NCI-H187 (cell line): ENCODE data around the gene PPFIA2.
A peak's percentile ranks its signal among the peaks of the same experiment; 100 is the strongest.
"Not testable (repeated sequence)": the region's sequence is repeated elsewhere in the genome, so short reads cannot be mapped to it uniquely, and the experiment has no call there.

Source experiments
- DNase-seq, 2 experiments: peaks; one replicate each; lab custom pipeline; 2025; lab: John Stamatoyannopoulos, UW

The PPFIA2 gene

DNA sequence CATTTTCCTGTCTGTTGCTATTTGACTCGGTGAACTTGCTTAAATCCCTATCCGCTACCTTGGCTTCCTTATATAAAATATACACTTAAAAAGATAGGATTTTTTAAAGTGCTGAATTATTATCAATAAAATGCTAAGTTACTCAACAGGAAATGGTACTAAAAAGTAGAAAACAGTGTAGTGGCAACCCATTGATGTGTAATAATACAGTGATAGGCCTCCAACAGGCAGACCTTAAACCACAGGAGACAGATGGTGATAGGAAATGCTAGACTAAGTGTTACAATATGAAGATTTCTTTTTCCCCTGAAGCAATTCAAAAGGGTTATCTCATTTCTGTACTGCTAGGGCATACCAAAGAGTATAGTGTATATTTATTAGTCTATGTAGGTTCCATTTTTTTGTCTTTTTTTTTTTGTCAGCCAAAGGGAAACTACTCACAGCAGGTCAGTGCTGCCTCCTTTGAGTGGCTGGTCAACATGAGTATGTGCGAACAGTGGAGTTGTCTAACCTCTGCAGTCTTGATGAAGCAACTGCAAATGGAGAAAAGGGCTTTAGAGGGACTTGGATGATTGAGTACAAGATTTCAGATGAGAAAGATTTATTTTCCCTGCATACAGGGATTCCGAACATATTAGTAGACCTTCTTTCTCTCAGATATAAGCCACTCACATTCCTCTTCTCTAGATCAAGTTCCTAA, 497.5 kb downstream of the PPFIA2 start:
- DNase-seq: no peak

DNA sequence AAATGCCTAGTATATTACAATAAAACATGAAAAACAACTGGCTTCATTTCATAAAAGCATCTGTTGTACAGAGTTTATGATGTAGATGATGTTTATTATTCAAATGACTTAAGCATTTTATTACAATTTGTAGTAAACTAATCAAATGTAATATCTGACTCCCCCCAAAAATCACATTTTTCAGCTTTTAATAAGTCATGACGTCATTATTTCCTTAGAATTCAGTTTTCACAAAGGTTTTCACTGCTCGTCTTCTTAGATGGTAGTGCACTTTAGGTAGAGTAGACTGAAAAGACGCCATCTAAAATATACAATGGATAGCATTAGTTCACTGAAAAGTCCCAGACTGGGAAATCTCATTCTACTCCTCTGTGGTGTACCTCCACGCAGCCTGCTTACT, 499.8 kb downstream of the PPFIA2 start:
- no peak for DNase-seq

- DNase-seq: peak in 1 of 2 experiments; percentile 14
Measured at GRCh38 chr12:81257947-81258551, 501.1 kb downstream of the PPFIA2 start.

- DNase-seq: no peak
Measured at GRCh38 chr12:81255947-81256346, 503.2 kb downstream of the PPFIA2 start.

DNA sequence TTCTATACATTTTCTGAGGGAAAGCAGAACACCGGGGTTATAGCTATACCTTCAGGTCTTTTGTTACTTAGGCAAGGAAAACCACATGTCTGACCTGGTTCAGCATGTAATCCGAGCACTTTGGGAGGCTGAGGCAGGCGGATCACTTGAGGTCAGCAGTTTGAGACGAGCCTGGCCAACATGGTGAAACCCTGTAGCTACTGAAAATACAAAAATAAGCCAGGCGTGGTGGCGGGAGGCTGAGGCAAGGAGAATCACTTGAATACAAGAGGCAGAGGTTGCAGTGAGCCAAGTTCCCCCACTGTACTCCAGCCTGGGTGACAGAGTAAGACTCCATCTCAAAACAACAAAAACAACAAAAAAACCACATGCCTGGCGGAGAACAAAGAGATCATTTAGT, 503.7 kb downstream of the PPFIA2 start:
- no peak for DNase-seq

DNA sequence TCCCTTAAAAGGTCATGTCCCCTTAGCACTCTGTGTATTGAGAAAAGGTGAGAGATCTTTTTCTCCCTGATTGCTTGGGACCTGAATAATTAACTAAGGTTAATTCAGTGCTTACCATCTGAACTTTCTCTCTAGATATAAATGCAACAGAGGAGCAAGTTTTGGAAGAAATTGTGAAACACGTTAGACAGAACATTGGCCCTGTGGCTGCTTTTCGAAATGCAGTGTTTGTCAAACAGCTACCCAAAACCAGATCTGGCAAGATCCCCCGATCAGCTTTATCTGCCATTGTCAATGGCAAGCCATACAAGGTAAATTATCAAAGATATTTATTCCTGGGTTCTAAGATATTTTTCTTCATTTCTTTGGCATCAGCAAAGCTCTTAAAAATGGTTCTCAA, 505.8 kb downstream of the PPFIA2 start:
- no peak for DNase-seq

GRCh38 chr12:81252228-81252627, 506.9 kb downstream of the PPFIA2 start:
- DNase-seq: no peak

DNA sequence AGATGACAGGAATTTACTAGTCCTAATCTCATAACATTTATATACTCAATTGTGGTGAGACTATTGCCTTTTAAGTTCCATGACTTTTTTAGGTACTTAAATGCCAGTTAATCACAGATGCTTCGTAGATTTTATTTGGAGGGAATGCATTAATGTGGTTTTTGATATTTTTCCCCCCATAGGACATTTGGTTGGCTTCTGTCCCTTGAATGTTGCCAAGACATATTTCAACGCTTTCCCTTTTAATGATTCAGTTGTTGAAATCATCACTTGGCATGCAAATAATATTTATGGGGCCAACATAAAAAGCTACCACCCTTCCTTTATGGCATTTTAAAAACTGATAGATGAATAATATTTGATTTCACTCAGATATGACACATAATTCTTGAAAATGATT, 509.2 kb downstream of the PPFIA2 start:
- DNase-seq: no peak

DNA sequence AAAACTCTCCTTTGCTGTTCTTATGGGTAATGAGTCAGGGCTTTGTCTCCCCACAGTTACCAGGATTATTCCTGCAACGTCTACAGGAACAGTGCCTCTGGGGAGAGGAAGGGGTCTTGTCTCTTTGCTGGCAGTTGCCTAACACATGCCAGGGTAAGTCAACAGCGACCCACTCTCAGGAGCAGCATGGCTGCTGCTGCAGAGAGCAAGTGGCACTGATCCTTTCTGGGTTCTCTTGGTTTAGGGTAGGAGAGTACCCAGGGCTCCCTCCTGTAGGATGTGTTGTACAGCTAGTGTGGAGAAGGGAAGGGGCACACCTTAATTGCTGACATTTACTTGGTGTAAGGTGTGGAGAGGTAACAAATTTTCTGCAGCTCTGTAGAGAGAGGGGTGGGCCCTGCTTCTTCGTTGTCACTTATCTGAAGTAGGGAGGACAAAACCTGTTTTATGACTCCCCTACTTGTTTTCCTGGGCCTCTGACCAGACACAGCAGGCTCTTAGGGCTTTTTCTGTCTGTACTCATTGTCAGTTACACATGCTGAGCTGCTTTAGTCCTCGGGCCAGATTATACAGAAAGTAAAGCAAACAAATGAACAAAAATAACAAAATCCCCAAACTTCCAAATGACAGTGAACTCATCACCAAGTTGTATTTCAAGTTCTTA, 513.1 kb downstream of the PPFIA2 start:
- no peak for DNase-seq

- no peak for DNase-seq
Measured at GRCh38 chr12:81245458-81245857, 513.7 kb downstream of the PPFIA2 start.

- no peak for DNase-seq
Measured at GRCh38 chr12:81231574-81232368, 527.4 kb downstream of the PPFIA2 start.

DNA sequence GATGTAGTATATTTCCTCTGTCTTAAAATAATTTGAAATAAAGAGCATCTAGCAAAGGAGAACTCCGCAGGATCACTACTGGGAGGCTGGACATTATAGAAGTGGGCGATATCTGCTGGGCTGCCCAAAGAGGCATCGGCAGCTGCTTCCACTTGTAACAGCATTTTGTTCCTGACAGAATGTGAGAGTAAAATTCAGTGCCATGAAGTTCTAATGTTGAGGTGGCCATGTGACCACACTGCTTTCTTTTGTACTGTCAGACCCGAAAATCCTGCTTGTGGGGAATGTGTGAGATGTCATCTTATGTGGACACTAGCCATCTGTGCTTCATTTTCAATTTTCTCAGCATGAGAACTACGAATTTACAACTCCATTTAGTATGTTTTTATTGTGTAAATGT, 529.4 kb downstream of the PPFIA2 start:
- no peak for DNase-seq

DNA sequence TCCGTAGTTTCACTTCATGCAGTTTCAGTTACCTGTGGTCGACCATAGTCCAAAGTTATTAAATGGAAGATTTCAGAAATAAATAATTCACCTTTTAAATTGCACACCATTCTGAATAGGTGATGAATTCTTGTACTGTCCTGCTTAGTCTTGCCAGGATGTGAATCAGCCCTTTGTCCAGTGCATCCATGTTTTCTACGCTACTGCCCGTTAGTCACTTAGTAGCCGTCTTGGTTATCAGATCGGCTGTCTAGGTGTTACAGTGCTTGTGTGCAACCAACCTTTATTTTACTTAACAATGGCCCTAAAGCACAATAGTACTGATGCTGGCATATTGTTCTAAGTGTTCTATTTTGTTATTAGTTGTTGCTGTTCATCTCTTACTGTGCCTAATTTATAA, 534.5 kb downstream of the PPFIA2 start:
- no peak for DNase-seq

DNA sequence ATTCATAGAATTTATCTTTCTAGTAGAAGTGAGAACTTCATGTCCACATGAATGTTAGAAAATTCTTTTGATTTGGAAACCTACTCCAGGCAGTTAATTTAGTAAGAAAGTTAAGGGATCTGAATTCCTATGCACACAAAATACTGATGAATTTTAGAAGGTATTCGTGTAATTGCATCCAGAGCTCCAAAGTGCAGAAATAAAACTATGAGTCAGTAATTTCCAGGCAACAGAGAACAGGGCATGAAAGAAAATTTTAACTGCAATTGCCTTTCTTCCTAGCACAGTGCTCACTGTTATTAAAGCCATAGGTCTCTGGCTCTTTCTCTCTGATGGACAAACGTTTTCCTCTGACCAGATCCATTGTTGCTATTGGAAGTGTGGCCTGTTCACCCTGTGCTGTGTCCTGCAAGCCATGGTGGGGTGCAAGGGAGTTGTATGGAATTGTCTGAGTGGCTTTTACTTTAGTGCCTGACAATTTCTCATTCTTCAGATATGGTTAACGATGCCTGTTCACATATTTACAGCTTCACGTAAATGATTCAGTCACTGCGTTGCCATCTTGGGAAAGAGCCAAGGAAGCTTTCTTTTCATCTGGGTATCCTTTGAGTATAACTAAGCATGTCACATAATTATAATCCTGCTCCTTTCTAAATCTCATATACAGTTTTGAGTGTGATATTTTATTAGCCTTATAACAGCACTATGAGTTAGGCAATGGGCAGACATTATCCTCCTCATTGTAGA, 536.1 kb downstream of the PPFIA2 start:
- no peak for DNase-seq

DNA sequence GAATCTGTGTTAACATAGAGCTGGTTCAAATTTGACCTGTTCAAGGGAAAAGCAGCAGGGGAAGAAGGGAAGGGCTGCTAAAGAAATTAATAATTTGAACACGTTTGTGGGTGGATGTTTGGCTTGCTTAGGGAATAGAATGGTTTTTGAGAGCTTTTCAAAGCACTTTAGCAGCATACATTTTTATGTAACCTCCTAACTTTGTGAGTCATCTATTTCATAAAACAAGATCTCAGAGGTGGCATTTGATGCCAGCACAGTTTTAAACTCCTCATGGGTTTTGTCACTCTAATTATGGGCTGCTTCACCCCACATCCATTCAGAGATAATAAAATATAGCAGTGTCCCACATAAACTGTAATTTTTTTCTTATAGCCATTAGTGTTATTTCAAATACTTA, 537.5 kb downstream of the PPFIA2 start:
- DNase-seq: no peak

DNA sequence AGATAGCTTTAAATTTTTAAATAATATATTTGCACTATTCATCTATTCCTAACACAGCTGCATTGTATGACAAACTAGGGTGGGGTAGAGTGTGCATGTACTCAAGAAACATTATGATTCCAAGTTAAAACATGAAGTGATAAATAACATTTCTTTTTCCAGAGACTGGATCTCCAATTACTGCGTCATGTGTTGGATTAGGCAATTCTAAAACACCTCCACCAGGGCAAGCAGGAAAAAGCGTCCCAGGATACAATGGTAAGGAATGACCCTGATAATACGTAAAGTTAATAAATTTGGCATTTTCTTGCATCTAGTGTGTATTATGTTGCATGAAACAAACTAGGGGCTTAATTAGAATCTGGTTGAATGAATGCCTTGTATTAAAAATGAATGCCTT, 542.4 kb downstream of the PPFIA2 start:
- no peak for DNase-seq

DNA sequence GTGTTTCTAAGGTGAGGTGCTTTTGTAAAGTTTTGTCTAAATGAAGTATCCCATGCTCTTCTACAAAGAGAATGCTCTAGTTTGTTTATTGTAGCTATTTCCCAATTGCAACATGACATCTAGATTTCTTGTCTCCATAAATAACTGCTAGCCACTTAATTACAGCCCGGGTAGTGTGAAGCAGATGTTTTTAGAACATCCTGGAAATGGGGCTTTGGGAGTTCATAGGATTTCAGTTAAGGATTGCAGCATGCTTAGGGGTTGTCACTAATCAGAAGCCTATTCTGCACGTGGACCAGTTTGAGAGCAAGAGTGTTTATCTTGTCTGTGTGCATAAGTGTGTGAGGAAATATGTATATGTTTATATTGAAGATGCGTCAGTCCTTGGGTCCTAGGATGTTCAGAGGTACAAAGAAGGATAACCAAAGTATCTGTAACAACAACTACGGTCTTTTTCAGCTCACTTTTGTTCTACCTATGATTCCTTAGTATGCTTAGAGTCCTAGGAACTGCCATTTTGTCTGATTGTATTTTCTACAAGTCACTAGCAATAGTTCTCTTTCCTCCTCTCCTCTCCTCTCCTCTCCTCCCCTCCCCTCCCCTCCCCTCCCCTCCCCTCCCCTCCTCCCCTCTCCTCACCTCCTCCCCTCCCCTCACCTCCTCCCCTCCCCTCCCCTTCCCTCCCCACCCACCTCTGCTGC, 546.0 kb downstream of the PPFIA2 start:
- no peak for DNase-seq

DNA sequence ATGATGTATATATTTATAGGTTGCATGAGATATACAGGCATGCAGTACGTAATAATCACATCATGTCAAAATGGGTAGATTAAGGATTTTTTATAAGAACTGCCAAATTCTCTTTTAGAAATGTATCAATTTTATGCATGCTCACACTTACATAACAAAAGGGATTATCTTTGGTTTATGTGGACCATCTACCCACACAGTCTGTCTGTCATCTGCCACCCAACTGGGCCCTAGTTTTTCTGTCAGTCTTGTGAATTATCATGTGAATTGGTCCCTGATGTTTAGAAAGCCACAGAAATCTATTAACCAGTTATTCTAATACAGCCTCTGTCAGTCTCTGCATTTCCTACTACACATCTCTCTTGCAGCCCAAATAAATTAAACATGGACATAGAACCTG, 547.8 kb downstream of the PPFIA2 start:
- DNase-seq: no peak

- DNase-seq: not testable (repeated sequence)
Measured at GRCh38 chr12:81209772-81210225, 549.4 kb downstream of the PPFIA2 start.

- no peak for DNase-seq
Measured at GRCh38 chr12:81209012-81209411, 550.1 kb downstream of the PPFIA2 start.
